HG02763 (cell line): ENCODE data around the gene CFAP161.
"Not testable (repeated sequence)": the region's sequence is repeated elsewhere in the genome, so short reads cannot be mapped to it uniquely, and the experiment has no call there.

ENCODE experiments used
- ATAC-seq: cut with Tn5 transposase; IDR thresholded peaks from one replicate; pipeline ENCODE4 v1.9.1; 2021; ENCODE audit warnings: mild to moderate bottlenecking, moderate library complexity; ENCODE audit not compliant: unreplicated experiment

The CFAP161 gene

DNA sequence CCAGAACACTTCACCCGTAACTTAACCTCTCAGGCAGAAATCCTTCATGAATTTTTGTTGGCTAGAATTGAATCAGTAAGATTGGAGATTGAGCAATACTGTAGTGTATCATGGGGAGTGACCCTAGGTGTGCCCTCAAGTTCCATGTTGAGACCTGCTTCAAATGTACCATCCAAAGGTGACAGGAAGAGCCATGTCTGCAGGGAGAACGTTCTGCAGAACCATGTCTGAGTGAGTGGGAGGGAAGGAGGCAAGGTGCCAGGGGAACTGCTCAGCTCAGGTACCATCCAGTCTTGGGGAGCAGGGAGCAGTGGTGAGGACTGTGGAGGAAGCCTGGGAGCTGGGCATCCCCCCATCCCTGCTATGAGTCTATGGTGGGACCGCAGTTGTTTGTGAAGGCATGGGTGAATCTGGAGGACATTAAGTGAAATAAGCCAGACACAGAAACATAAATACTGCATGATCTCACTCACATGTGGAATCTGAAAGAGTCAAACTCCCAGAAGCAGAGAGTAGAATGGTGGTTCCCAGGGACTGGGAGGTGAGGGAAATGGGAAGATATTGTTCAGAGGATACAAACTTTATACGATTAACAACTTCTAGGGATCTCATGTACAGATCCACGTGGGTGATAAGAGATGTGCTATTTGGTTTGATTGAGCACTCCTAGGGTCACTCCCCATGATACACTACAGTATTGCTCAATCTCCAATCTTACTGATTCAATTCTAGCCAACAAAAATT lies 23.3 kb downstream of the CFAP161 start:
- ATAC-seq: no peak

DNA sequence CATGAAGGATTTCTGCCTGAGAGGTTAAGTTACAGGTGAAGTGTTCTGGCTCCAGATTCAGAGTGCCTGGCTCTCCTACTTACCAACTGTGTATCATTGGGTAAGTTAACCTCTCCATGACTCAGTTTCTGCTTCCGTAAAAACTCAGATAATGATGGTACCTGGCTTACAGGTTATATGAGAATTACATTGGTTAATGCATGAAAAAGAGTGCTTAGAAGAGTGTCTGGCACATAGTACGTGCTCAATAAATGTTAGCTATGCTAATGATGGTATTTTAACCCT lies 23.8 kb downstream of the CFAP161 start:
- ATAC-seq: no peak

DNA sequence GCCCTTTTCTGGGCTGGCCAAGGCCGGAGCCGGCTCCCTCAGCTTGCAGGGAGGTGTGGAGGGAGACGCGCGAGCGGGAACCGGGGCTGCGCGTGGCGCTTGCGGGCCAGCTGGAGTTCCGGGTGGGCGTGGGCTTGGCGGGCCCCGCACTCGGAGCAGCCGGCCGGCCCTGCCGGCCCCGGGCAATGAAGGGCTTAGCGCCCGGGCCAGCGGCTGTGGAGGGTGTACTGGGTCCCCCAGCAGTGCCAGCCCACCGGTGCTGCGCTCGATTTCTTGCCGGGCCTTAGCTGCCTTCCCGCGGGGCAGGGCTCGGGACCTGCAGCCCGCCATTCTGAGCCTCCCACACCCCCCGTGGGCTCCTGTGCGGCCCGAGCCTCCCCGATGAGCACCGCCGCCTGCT lies 24.5 kb downstream of the CFAP161 start:
- ATAC-seq: not testable (repeated sequence)

DNA sequence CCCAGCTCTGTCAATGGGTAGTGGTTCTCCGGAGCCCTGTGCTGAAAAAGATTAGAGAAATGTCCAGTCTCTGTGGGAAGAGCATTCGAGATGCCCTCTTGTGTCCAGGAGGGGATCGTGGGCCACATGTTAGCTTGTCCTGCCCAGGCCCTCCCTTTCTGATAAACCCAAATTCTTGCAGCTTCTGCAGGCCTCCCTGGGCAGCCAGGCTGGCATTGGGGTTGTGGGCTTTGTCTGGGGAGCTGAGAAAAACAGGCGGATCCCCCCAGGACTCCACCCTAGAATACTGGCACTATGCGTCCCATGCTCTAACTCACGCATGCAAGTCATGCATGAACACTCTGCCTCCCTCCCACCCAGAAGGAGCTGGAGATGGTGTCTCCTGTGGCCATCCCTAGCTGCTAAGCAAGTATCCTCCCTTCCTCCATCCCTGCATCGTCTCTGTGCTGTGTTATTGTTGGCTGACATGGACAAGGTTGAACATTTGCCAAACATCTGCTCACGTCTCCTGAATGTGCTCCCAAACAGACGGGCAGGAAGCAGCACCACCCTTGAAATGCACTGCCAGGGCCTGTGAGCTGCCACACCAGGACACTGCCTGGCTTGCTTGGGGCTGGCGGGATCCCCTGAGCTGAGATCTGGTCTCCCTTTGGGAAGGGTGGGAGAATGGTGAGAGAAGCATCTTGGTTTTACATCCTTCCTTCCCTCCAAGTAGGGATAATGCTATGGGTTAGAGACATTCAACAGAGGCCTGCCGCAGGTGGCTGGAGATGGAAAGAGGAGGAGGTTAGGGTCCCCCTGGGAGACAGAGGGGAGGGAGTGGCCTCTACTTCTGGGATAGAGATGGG lies 26.5 kb downstream of the CFAP161 start:
- no peak for ATAC-seq

DNA sequence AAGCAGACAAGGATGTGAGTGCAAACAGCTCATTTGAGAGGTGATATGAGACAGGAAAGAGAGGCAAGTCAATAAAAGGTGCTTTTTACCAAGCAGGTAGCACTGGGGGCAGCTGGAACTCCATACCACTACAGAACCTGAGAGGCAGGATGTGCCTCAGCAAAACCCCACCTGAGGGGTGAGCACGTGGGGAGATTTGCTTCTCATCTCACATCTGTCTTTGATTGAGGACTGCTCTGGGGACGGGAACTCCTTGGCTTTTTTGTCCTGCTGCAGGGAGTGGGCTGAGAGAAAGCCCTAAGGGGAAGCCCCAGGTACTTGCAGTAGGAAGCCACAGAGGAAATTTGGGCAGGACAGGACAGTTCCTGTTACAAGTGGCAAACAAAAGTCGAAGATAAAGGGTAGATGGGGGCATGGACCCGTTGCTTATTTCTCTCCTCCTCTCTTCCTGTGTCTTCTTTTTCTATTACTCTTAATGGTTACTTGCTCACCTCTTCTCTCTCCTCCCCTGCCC lies 27.1 kb downstream of the CFAP161 start:
- no peak for ATAC-seq

DNA sequence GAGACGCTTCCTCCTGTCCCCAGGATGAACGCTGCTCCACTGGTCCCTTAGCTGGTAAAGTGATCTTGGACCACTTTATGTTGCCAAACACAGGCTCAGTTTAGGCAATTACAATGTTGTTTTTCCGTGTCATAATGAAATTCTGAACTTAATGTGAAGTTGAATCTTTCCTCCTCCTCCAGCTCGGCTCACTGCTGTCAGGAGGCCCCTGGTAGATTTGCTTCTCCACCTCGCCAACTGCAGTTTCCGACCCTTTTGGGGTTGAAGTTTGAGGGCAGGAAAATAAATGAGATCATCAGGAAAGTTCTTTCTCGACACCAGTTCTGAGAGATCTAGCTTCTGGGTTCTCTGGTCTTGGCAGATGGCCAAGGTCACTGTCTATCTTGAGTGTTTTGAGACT lies 27.8 kb downstream of the CFAP161 start:
- ATAC-seq: no peak

DNA sequence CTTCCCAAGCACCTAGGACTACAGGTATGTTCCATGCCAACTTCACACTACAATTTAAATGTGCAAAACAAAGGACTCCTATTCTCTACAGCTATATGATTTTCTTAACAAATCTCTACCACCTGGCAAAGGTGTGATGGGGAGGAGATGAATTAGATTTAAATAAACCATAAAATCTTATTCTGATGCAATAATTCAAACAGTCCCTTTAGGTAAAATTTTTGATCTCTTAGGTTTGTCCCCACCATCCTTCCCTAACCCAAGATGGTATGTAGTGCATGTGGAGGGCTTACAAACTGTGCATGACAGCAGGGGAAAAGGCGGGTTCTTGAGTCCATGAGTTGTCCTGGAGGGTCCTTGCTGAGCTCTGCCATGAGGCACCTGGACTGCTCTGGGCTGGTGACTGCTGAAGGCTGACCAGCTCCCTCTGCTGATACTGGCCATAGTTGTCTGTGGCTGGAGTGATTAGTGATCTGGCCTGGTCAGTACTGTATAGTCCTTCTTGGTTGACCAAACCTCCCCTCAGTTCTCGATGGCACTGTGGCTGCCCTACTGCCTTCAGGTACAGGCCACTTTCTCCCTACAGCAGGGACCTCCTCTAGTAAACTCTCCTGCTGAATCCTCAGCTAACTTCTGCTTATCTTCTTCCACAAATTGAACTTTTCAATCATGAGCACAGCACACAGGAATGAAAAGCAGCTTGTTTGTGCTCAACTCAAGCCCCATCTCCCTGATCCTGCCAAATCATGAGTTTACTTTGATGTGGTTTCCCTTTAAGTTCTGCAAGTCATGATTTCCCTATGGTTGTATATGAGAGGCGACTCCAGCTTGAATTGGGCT lies 30.1 kb downstream of the CFAP161 start:
- ATAC-seq: no peak

DNA sequence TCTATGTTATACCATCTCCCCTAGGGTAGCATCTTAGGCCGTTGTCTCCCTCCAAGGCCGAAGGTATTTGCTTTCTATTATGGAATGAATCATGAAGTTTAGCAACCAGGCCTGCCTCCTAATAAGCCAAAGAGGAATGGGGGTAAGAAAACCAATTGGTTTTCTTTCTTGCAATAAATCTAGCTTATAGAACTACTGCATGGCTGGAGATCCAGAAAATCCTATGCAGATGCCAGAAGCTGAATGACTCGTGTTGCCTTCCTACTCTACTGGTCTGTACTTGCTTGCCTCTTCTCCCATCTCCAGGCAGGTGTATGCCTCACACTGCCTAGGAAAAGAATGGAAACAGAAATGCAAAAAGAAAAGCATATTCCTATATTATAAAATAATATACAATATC lies 31.5 kb downstream of the CFAP161 start:
- no peak for ATAC-seq

DNA sequence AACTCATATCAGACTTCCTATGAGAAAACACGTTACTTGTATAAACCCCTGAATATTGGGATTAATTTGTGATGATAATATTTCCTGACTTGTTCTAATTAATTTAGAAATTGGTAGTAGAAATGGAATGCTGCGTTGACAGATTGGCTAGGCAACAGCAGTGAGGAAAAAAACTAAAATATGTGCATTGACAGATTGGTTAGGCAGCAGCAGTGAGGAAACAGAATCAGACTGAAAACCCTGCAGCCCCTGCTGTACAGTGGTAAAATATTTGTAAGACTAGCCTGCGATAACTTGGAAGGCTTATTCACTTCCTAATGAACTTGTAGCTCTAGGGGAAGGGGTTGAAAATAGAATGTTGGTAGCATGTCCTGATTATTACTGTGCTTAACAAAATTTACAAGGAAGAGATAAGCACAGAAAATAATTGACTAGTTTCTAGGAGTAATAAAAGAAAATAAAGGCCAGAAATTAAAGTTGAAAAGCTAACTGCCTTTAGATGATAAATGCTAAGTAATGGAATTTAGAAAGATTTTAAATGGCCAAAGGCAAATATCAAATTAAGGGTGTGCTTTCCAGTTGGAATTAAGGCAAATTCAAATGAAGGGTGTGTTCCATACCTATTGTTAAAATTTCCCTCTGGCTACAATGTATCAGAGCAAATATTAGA lies 32.7 kb downstream of the CFAP161 start:
- ATAC-seq: no peak

DNA sequence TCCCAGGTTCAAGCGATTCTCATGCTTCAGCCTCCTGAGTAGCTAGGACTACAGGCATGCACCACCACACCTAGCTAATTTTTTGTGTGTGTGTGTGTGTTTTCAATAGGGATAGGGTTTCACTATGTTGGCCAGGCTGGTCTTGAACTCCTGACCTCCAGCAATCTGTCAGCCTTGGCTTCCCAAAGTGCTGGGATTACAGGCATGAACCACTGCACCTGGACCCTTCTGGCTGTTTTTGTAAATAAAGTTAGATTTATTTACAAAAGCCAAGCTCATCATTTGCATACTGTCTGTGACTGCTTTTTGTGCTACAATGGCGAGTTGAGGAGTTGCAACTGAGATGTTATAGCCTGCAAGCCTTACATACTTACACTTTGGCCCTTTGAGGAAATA lies 34.1 kb downstream of the CFAP161 start:
- no peak for ATAC-seq

DNA sequence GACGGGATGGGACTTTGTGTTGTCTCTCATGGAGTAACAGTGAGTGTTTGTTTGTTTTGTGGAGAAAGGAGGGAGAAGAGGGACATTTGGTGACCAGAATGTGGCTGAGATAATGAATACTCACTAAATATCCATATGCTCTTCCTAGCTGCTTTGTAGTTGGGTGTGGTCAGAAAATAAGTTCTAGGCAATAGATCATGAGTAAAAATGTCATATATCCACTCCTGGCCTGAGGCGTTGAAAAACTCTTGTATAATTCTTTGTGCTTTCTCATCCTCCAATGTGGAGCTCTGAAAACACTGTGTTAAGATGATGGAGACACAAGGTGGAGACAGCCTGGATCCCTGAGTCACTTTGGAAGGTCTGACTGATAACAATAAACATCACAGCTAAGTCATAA lies 34.6 kb downstream of the CFAP161 start:
- ATAC-seq: no peak

DNA sequence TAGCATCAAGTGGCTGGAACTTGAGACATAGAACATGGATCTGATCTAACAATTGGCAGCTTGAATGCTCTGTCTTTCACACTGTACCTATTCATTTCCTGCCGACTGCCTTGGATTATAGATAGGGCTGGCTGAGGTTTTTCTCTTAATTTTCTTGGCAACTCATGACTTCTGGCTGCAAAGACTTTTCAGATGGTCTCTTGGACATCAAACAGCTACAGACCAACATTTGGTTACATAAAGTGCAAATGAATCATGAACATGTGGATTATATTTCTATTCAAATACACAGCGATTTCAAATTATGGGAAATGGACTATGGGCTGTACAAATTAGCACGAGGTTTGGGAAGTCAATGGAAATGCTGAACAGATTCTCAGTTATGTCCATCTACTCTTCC lies 36.4 kb downstream of the CFAP161 start:
- no peak for ATAC-seq

DNA sequence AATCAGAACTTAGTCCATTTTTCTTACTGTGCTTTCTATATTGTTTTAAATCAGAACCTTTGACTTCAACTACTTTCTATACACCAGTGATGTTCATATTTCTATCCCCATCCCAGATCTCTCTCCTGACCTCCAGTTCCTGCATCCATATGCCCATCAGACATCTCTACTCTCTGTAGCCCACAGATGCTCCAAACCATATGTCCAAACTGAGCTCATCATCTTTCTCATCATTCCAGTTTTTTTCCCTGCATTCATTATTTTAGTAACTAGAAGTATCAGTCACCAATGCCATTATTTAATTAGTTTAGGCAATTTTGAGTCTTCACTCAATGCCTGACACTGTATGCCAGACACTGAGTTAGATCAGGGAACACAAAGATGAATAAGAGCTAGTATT lies 37.2 kb downstream of the CFAP161 start:
- ATAC-seq: no peak

DNA sequence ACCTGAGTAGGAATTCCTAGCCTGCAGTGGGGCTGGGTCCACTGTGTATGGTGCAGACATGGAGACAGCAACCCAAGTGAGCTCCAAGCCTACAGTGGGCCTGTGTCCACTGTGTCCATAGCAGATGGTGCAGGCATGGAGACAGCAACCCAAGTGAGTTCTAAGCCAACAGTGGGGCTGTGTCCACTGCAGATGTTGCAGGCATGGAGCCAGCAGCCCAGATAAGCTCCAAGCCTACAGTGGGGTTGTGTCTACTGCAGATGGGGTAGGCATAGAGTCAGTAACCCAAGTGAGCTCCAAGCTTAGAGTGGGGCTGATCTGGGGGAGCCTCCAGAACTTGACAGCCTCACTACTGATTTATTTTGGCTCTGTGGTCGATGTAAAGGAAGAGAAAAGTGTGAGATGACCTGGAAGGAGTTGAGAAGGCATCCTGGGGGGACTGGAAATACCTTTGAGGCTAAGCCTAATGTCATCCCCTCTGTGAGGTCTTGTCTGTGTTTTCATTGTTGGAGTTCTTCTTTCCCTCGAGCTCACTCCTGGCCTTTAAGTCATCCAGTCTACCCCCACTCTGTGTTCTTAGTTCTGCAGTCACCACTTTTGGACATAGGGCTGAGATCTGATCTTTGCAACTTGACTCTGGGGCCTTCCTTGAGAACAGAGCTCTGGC lies 40.2 kb downstream of the CFAP161 start:
- ATAC-seq: no peak

DNA sequence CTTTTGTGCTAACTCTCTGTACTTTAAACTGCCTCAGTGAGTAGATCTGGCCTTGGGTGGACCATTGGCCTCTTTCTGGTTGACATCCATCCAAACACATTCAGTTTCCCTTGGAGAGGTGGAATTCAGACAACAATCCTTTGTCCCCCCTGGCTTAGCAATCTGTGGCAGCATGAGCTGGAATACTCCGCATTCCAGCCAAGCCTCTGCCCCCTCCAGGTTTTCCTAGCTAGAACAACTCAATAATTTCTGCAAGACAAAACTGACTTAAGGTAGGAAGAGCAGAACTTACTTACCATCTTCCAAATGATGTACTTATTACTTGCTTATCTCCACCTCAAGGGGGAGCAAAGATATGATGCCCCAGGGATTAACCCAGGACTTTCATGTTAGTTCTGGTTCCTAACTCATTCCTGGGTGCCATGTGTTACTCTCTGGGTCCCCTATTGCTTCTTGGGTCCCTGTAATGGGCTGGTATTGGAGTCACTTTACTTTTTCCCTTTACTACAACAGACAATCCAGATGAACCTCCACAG lies 40.8 kb downstream of the CFAP161 start:
- no peak for ATAC-seq

DNA sequence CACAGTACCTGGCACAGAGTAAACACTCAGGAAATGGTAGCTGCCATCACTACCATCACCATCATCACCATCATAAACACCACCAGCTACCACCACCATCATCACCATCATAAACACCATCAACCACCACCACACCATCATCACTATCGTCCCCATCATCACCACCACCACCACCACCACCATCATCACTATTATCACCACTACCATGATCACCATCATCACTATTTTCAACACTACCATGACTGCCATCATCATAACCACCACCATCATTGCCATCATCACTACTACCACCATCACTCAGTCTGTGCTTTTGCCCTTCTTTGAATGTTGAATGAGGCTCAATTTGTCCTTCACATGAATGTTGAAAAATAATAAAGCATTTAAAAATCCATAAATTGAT lies 41.4 kb downstream of the CFAP161 start:
- ATAC-seq: no peak

DNA sequence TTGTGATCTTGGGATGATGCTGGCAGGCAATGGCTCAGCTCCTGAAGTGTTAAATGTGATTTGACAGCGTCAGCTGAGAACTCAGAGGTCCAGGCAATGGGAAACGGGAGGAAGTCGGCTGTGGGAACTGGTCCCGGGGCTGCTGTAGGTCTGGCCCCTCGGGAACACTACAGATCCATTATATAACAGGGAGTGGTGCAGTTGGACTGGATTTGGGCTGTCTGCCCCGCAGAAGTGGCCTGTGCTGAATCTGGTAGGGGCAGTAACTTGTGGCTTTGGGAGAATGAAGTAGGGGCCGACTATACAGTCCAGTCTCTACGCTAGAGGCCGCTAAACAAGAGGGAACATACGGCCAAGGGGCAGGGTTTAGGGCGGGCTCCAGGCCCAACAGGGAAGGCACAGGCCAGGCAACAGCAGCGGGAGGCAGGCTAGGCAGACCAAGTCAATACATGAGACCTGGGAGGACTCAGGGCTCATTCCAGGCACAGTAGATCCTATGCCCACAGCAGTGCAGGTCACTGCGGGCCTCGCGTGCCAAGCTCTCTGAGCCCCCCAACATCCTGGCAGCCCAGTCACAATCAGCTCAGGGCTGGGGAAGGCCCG lies 42.3 kb downstream of the CFAP161 start:
- ATAC-seq: no peak

DNA sequence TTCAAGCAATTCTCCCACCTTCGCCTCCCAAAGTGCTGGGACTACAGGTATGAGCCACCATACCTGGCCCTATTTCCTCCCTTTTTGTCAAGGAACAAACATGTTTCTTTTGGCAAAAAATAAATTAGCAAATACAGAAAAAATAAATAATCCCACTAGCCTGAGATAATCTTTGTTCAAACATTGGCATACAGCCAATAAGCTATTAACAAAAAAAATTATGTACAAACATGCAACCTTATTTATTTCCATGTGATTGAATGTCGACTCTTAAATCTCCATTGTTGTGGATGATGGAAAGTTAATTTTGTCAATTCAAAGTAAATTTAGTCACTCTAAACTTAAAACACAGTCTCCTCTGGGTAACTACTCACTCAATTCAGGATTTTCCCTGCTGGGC lies 44.3 kb downstream of the CFAP161 start:
- no peak for ATAC-seq

DNA sequence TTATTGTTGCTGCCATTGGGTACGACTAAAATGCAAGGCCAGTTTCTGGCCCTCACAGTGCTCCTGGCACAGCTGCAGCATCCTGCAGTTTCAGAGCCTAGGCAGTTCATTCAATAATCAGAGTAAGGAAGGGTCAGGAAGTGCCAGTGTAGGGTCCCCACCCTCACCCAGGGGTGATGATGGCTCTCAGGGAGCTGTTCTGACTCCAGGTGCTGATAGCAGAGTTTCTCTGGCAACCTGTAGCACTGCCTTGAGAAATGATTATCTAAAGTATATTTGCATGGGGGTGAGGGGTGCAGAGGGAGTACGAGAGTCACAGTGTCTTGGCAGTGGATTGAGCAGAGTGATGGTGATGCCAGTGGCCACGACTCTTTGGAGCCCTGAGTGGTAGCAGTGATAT lies 47.1 kb downstream of the CFAP161 start:
- no peak for ATAC-seq
